Heart right ventricle (tissue), 16 donors: ENCODE data around the gene CYP27B1. TPM values are rescaled to one million over a fixed set of nuclear protein-coding genes. Genes with fewer than 3 reads are reported as not detected.
A peak's percentile ranks its signal among the peaks of the same experiment; 100 is the strongest.

Experiments
- ATAC-seq, 8 donors: fragments of 200-7000 bp; cut with Tn5 transposase; one replicate each; pipeline ENCODE4 v1.9.1; 2020; ENCODE audit warnings: mild to moderate bottlenecking in 8 of 8, moderate library complexity in 8 of 8, moderate number of reproducible peaks in 1 of 8
- DNase-seq, 2 donors: peaks; one replicate each; pipeline ENCODE4 v3.0.0-alpha.2; 2020
- H3K27ac ChIP-seq, 10 donors: fragments of 200-600 bp; sonication (generic) in 2 of 10; one replicate each; pipeline versions ENCODE4 v1.5.0 to v1.8.0; 2020 to 2022; ENCODE audit warnings: mild to moderate bottlenecking in 3 of 10
- H3K27me3 ChIP-seq, 7 donors: fragments of 200-600 bp; one replicate each; pipeline ENCODE4 v1.8.0; 2021 to 2022; ENCODE audit warnings: mild to moderate bottlenecking in 2 of 7
- H3K36me3 ChIP-seq, 9 donors: fragments of 200-600 bp; sonication (generic) in 1 of 9; one replicate each; pipeline versions ENCODE4 v1.5.0 to v1.8.0; 2020 to 2022; ENCODE audit warnings: mild to moderate bottlenecking in 2 of 9
- H3K4me1 ChIP-seq, 9 donors: fragments of 200-600 bp; sonication (generic) in 1 of 9; one replicate each; pipeline versions ENCODE4 v1.5.0 to v1.8.0; 2020 to 2022; ENCODE audit warnings: mild to moderate bottlenecking in 4 of 9
- H3K4me3 ChIP-seq, 10 donors: fragments of 200-600 bp; sonication (generic) in 2 of 10; one replicate each; pipeline versions ENCODE4 v1.5.0 to v1.8.0; 2020 to 2022; ENCODE audit warnings: mild to moderate bottlenecking in 7 of 10, moderate library complexity in 2 of 10
- H3K9me3 ChIP-seq, 11 donors: fragments of 200-600 bp in 10 of 11; sonication (generic) in 2 of 11; one replicate each; pipeline versions ENCODE4 v1.5.0 to v1.8.0; 2013 to 2022; ENCODE audit warnings: mild to moderate bottlenecking in 2 of 11, control low read depth in 1 of 11, moderate library complexity in 1 of 11
- CTCF ChIP-seq, 9 donors: fragments of 200-600 bp; sonication (generic) in 2 of 9; IDR thresholded peaks; one replicate each; pipeline versions ENCODE4 v1.5.0 to v1.8.0; 2021 to 2022; ENCODE audit warnings: antibody characterized with exemption in 9 of 9, mild to moderate bottlenecking in 5 of 9, moderate library complexity in 1 of 9
- WGBS, 2 donors: extraction: QIAGEN DNeasy Blood & Tissue Kit; methylation state at CpG; one replicate each; pipeline ENCODE4 v1.1.7; 2013; ENCODE audit warnings: inconsistent platforms in 1 of 2; 5-methylcytosine and 5-hydroxymethylcytosine counted together
- intact Hi-C, 10 donors: fragments of 100-400 bp; cut with DNase I; formaldehyde crosslinking; loops; one replicate each; pipeline versions ENCODE4 v1.11.1 to v1.14.2; 2022
- polyA plus RNA-seq, 2 donors: library from polyadenylated mRNA; stranded (reverse); fragments of 200-250 nt; gene quantifications; one replicate each; pipeline ENCODE4 v1.2.3, GENCODE V29; 2013
- total RNA-seq, 10 donors: library from RNA; stranded (reverse); fragmentation: NEBNext Ultra II Directional in 3 of 10; extraction: Animal tissue kit (Norgen Biotek cat#: 25700) in 3 of 10; gene quantifications; one replicate each; pipeline versions ENCODE4 v1.2.1 to v1.2.4, GENCODE V29; 2021 to 2023
- donor health status: Arrhythmogenic right ventricular cardiomyopathy.
- donor health status: ischemic (EF 13 %, LVEDD 7.1; RV severe dilation, severe dysfunction).
- donor health status: healthy with polysubstance abuse.
- donor health status: DM: no; HTN: yes; CAD: no.
- donor health status: DM: no; HTN: no; CAD: no.
- donor health status: ischemic (EF 25% LVEDD 6.9; RV normal size, moderate dysfunction).
- donor health status: ischemic (EF 25% LVEDD 5.7; RV mildly dilated, moderate dysfunction).
- donor health status: healthy.
- donor health status: DM: yes; HTN: yes; CAD: no.
- donor health status: Ischemic cardiomyopathy.
- donor health status: ischemic (EF 35%, LVEDD 5.7; RV mildly dilated, moderate dysfunction).
- donor health status: nonischemic (EF 11% LVEDD 7.7; RV severe dilation, severe dysfunction).
- donor health status: DM: yes; HTN: yes; CAD: no.
- donor health status: PGD.
- donor health status: ischemic (EF 29% LVEDD 5.4; RV normal size, mild dysfunction).
- donor health status: nonischemic (EF 23%, LVEDD 6.1; RV moderate dilation, normal function).

The CYP27B1 gene
- total and polyA plus RNA-seq, 12 donors, result 0.14 to 0.95 (median 0.81) TPM; not detected in 9

GRCh38 chr12:57762463-57762862 is 4.4 kb downstream of the CYP27B1 start:
- H3K27ac ChIP-seq, result no peak overlapping the region
- DNase-seq (no peak), ATAC-seq (no peak)
- peaks cover 15 to 33% (median 26%) of the 10 kb centered on the region in 9 donors for H3K4me1 ChIP-seq
- H3K36me3 ChIP-seq, result peaks cover 0 to 20% (median 8%) of the 10 kb centered on the region in 9 donors
- WGBS, 2 donors, result 93 to 94% methylated on average over 2 of the region's 2 CpGs
- no peaks in the 10 kb centered on the region for H3K9me3 ChIP-seq
- peaks cover 7 to 52% (median 45%) of the 10 kb centered on the region in 7 donors for H3K27me3 ChIP-seq
- intact Hi-C loops, result no loop called here
- TF ChIP-seq CTCF (IDR thresholded peaks at IDR 0.05), result no peak
- H3K4me3 ChIP-seq, result no peak overlapping the region

- H3K27ac ChIP-seq, result no peak overlapping the region
- ATAC-seq (no peak), DNase-seq (no peak)
- no peak overlapping the region for H3K4me3 ChIP-seq
- peaks cover 7 to 44% (median 42%) of the 10 kb centered on the region in 7 donors for H3K27me3 ChIP-seq
- peaks cover 0 to 23% (median 8%) of the 10 kb centered on the region in 9 donors for H3K36me3 ChIP-seq
- 91 to 92% methylated on average over 4 of the region's 4 CpGs for WGBS, 2 donors
- H3K4me1 ChIP-seq, result peaks cover 11 to 31% (median 23%) of the 10 kb centered on the region in 9 donors
- no peaks in the 10 kb centered on the region for H3K9me3 ChIP-seq
- intact Hi-C loops, result no loop called here
- TF ChIP-seq CTCF (IDR thresholded peaks at IDR 0.05), result no peak
These were observed 5.4 kb downstream of the CYP27B1 start for GRCh38 chr12:57761391-57761998.

GRCh38 chr12:57760347-57760982 is 6.4 kb downstream of the CYP27B1 start:
- ATAC-seq, result no peak
- intact Hi-C loops, result no loop called here
- DNase-seq, result no peak
- H3K4me3 ChIP-seq, result no peak overlapping the region
- peaks cover 7 to 34% (median 32%) of the 10 kb centered on the region in 7 donors for H3K27me3 ChIP-seq
- H3K4me1 ChIP-seq, result peaks cover 8 to 29% (median 21%) of the 10 kb centered on the region in 9 donors
- H3K36me3 ChIP-seq, result peaks cover 0 to 23% (median 8%) of the 10 kb centered on the region in 9 donors
- 95 to 96% methylated on average over 3 of the region's 3 CpGs for WGBS, 2 donors
- H3K27ac ChIP-seq, result no peak overlapping the region
- no peaks in the 10 kb centered on the region for H3K9me3 ChIP-seq
- TF ChIP-seq CTCF (IDR thresholded peaks at IDR 0.05), result no peak

DNA sequence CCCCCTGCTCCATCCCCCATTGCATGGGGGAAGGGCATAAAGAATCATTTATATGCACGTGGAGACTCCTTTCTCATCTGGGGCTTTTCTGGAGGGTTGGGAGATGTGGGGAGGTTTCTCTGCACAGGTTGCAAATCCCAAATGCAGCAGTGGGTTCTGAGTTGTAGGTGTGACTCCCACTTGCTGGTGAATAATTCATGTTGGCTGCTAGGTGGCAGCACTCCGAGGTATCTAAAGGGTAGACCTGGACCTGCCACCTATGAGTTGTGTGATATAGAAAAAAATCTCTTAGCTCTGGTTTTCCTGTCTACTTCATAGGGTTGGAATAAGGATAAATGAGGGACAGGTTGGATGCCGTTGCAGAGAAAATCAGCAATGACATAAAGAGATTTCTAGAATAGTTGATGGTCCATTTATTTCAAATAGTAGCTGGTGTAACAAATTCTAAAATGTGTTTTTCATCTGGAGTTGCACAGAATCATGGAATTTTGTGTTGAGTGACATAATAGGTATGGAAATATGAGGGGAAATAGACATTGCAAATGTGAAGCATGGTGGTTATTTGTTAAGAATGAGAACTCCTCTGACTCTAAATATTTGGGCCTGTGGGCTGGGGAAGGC is 7.4 kb downstream of the CYP27B1 start:
- ATAC-seq (no peak), DNase-seq (no peak)
- Histone ChIP-seq H3K27ac (no peak overlapping the region), H3K27me3 (peaks cover 4 to 24% (median 22%) of the 10 kb centered on the region in 7 donors), H3K4me3 (no peak overlapping the region), H3K9me3 (no peaks in the 10 kb centered on the region), H3K4me1 (peaks cover 4 to 23% (median 14%) of the 10 kb centered on the region in 9 donors), H3K36me3 (peaks cover 0 to 23% (median 8%) of the 10 kb centered on the region in 9 donors)
- WGBS, 2 donors, result 43 to 46% methylated on average over 3 of the region's 3 CpGs
- intact Hi-C loops, result no loop called here
- peak in 6 of 9 donors; percentile 25 to 48 (median 38) for TF ChIP-seq CTCF (IDR thresholded peaks at IDR 0.05)
